H1 (cell line): ENCODE data around the gene SERPINB1. TPM values are rescaled to one million over a fixed set of nuclear protein-coding genes. Genes with fewer than 3 reads are reported as not detected.

Experiments
- CTCF ChIA-PET: fragments of 300-600 bp; sonication (Branson Sonifier 250); formaldehyde crosslinking; loops from one replicate; lab custom pipeline; 2021; ENCODE audit not compliant: partially characterized antibody; lab: Charles Lee
- POLR2A ChIA-PET: fragments of 300-600 bp; sonication (Branson Sonifier 250); formaldehyde crosslinking; loops from one replicate; lab custom pipeline; 2021; ENCODE audit warnings: inconsistent platforms; ENCODE audit not compliant: partially characterized antibody; lab: Charles Lee
- DNase-seq, 2 experiments: peaks; one replicate each; pipeline versions ENCODE4 v3.0.0 to v3.0.0-alpha.2; 2010 to 2022; ENCODE audit warnings: low spot score in 2 of 2, low read depth in 1 of 2, mixed read lengths in 1 of 2
- FAIRE-seq: peaks from 2 replicates; lab custom pipeline; 2011; peaks lifted over from hg19 to GRCh38; lab: Jason Lieb, UNC
- H2AFZ ChIP-seq: 2 replicates; pipeline ENCODE4 v1.8.1; 2012; ENCODE audit warnings: low read length, inconsistent platforms
- H2AK5ac ChIP-seq: 2 replicates; pipeline ENCODE4 v1.6.1; 2013; ENCODE audit warnings: low read depth, low read length
- H2BK120ac ChIP-seq: replicated peaks from 2 replicates; pipeline ENCODE3; 2013; ENCODE audit warnings: low read depth, low read length, inconsistent platforms
- H2BK12ac ChIP-seq: 2 replicates; pipeline ENCODE4 v1.6.1; 2013; ENCODE audit warnings: low read depth, low read length
- H2BK15ac ChIP-seq: 2 replicates; pipeline ENCODE4 v1.6.1; 2013; ENCODE audit warnings: low read length
- H2BK20ac ChIP-seq: 2 replicates; pipeline ENCODE4 v1.6.1; 2013; ENCODE audit warnings: low read length
- H2BK5ac ChIP-seq: 2 replicates; pipeline ENCODE4 v1.6.1; 2013; ENCODE audit warnings: low read depth, low read length
- H3K14ac ChIP-seq: 2 replicates; pipeline ENCODE4 v1.6.1; 2013; ENCODE audit warnings: inconsistent platforms; ENCODE audit not compliant: insufficient read length
- H3K18ac ChIP-seq: 2 replicates; pipeline ENCODE4 v1.6.1; 2013; ENCODE audit warnings: low read length; ENCODE audit errors: extremely low read depth
- H3K23ac ChIP-seq: 2 replicates; pipeline ENCODE4 v1.6.1; 2013; ENCODE audit warnings: inconsistent platforms; ENCODE audit not compliant: insufficient read length
- H3K23me2 ChIP-seq: 2 replicates; pipeline ENCODE4 v1.6.1; 2013; ENCODE audit warnings: low read depth, low read length
- H3K27ac ChIP-seq: 2 replicates; pipeline ENCODE4 v1.6.1; 2011; ENCODE audit warnings: low read depth, low read length, inconsistent platforms
- H3K27me3 ChIP-seq, 4 experiments: replicated peaks in 1 of 4; 1 replicate in 1 of 4; 2 replicates in 3 of 4; pipeline versions ENCODE4 v1.6.1 to v1.8.1; 2011 to 2013; ENCODE audit warnings: low read length in 3 of 4, mild to moderate bottlenecking in 3 of 4, inconsistent platforms in 2 of 4, mixed read lengths in 2 of 4, moderate library complexity in 1 of 4; ENCODE audit not compliant: control insufficient read depth in 3 of 4, insufficient read depth in 3 of 4; ENCODE audit errors: extremely low read depth in 1 of 4
- H3K36me3 ChIP-seq, 4 experiments: 2 replicates each; pipeline versions ENCODE4 v1.6.1 to v1.8.1; 2011 to 2013; ENCODE audit warnings: mild to moderate bottlenecking in 4 of 4, low read length in 3 of 4, moderate library complexity in 2 of 4, control low read depth in 1 of 4, inconsistent platforms in 1 of 4; ENCODE audit not compliant: insufficient read depth in 4 of 4, control insufficient read depth in 2 of 4
- H3K4ac ChIP-seq: replicated peaks from 2 replicates; pipeline ENCODE3; 2013; ENCODE audit warnings: low read length, low read depth, mixed read lengths, inconsistent platforms; ENCODE audit not compliant: insufficient read length
- H3K4me1 ChIP-seq, 4 experiments: replicated peaks in 1 of 4; 1 replicate in 1 of 4; 2 replicates in 3 of 4; pipeline versions ENCODE4 v1.6.1 to v1.8.1; 2011 to 2013; ENCODE audit warnings: low read length in 3 of 4, inconsistent platforms in 2 of 4, mixed read lengths in 1 of 4; ENCODE audit not compliant: insufficient read depth in 4 of 4, control insufficient read depth in 3 of 4
- H3K4me2 ChIP-seq, 2 experiments: 2 replicates each; pipeline versions ENCODE4 v1.6.1 to v1.8.1; 2011 to 2013; ENCODE audit warnings: low read depth in 2 of 2, low read length in 2 of 2, control low read depth in 1 of 2, inconsistent platforms in 1 of 2, mild to moderate bottlenecking in 1 of 2; ENCODE audit not compliant: insufficient read depth in 1 of 2
- H3K4me3 ChIP-seq, 4 experiments: fragments of 200-600, 300-600 bp in 1 of 4; sonication (generic), shearing (Covaris generic), sonication (Bioruptor Twin) in 1 of 4; 2 replicates each; pipeline versions ENCODE4 v1.5.1 to v1.8.1; 2011 to 2016; ENCODE audit warnings: low read length in 4 of 4, low read depth in 3 of 4, control low read depth in 2 of 4, inconsistent platforms in 2 of 4, mild to moderate bottlenecking in 2 of 4, mixed read lengths in 1 of 4, moderate library complexity in 1 of 4; ENCODE audit not compliant: insufficient read depth in 2 of 4; ENCODE audit errors: extremely low read depth in 1 of 4
- H3K56ac ChIP-seq: replicated peaks from 2 replicates; pipeline ENCODE3; 2013; ENCODE audit warnings: low read depth, mild to moderate bottlenecking, mixed read lengths, low read length, inconsistent platforms; ENCODE audit not compliant: insufficient read length
- H3K79me1 ChIP-seq: 2 replicates; pipeline ENCODE4 v1.6.1; 2013; ENCODE audit warnings: low read depth, low read length, control low read depth
- H3K79me2 ChIP-seq, 2 experiments: 2 replicates each; pipeline versions ENCODE4 v1.6.1 to v1.8.1; 2012 to 2013; ENCODE audit warnings: low read length in 2 of 2, mild to moderate bottlenecking in 2 of 2, inconsistent platforms in 1 of 2; ENCODE audit not compliant: insufficient read depth in 2 of 2, control insufficient read depth in 1 of 2
- H3K9ac ChIP-seq, 4 experiments: replicated peaks in 1 of 4; 1 replicate in 1 of 4; 2 replicates in 3 of 4; pipeline versions ENCODE4 v1.6.1 to v1.8.1; 2011 to 2013; ENCODE audit warnings: low read depth in 3 of 4, low read length in 3 of 4, control low read depth in 2 of 4, mild to moderate bottlenecking in 2 of 4, moderate library complexity in 2 of 4, inconsistent platforms in 1 of 4; ENCODE audit errors: extremely low read depth in 1 of 4
- H3K9me3 ChIP-seq, 2 experiments: 2 replicates each; pipeline versions ENCODE4 v1.6.1 to v1.8.1; 2012 to 2013; ENCODE audit warnings: mild to moderate bottlenecking in 2 of 2, moderate library complexity in 2 of 2, control low read depth in 1 of 2, inconsistent platforms in 1 of 2, low read depth in 1 of 2, low read length in 1 of 2, mixed read lengths in 1 of 2; ENCODE audit not compliant: insufficient read depth in 2 of 2
- H4K20me1 ChIP-seq, 2 experiments: replicated peaks in 1 of 2; 2 replicates each; pipeline versions ENCODE3 to v1.8.1; 2011 to 2013; ENCODE audit warnings: inconsistent platforms in 2 of 2, low read length in 2 of 2, mild to moderate bottlenecking in 1 of 2; ENCODE audit not compliant: insufficient read depth in 2 of 2, control insufficient read depth in 1 of 2
- H4K5ac ChIP-seq: 2 replicates; pipeline ENCODE4 v1.6.1; 2013; ENCODE audit warnings: low read length, low read depth, mixed read lengths, inconsistent platforms; ENCODE audit not compliant: insufficient read length
- H4K8ac ChIP-seq: 2 replicates; pipeline ENCODE4 v1.8.0; 2013; ENCODE audit warnings: mild to moderate bottlenecking, moderate library complexity, low read length, inconsistent platforms; ENCODE audit not compliant: insufficient read depth; ENCODE audit errors: extremely low read depth
- H4K91ac ChIP-seq: replicated peaks from 2 replicates; pipeline ENCODE3; 2013; ENCODE audit warnings: low read length, mixed read lengths, inconsistent platforms; ENCODE audit not compliant: insufficient read length
- CEBPB ChIP-seq: IDR thresholded peaks from 2 replicates; pipeline ENCODE4 v1.6.1; 2012; ENCODE audit warnings: low read depth, low read length
- SP4 ChIP-seq: IDR thresholded peaks from 2 replicates; pipeline ENCODE4 v1.6.1; 2012; ENCODE audit warnings: low read length, inconsistent platforms
- WGBS, 2 experiments: shearing (Covaris generic) in 1 of 2; methylation state at CpG; one replicate each; pipeline versions ENCODE4 v1.1.6 to v1.1.7; 2013 to 2015; ENCODE audit warnings: low lambda C conversion rate in 2 of 2, mixed read lengths in 2 of 2, inconsistent platforms in 1 of 2, low coverage in 1 of 2, missing lambda C conversion rate in 1 of 2; ENCODE audit not compliant: insufficient replicate concordance in 2 of 2, insufficient coverage in 1 of 2, insufficient read length in 1 of 2; ENCODE audit errors: extremely low coverage in 1 of 2, missing lambda C conversion rate in 1 of 2; 5-methylcytosine and 5-hydroxymethylcytosine counted together
- polyA plus RNA-seq, 7 experiments: library from polyadenylated mRNA; depleted of rRNA in 3 of 7; stranded (reverse) in 5 of 7; unstranded in 2 of 7; fragments of >200 nt in 5 of 7; fragments of 200-250 nt in 2 of 7; gene quantifications; 1 replicate in 5 of 7; 2 replicates in 1 of 7; 4 replicates in 1 of 7; pipeline versions ENCODE4 v1.2.1 to v1.2.3, GENCODE V29; 2011 to 2013; ENCODE audit warnings: missing spikeins in 2 of 7, mixed read lengths in 2 of 7
- total RNA-seq: library from RNA; stranded (reverse); fragmentation: NEBNext Ultra II Directional; extraction: Animal tissue kit (Norgen Biotek cat#: 25700); gene quantifications from 2 replicates; pipeline ENCODE4 v1.2.1, GENCODE V29; 2021

The SERPINB1 gene
- total and polyA plus RNA-seq, 2 of the 8 experiments (the other 6 are each of a cell fraction or from before 2014, with no cell fraction given): 8.1 to 17.3 TPM

DNA sequence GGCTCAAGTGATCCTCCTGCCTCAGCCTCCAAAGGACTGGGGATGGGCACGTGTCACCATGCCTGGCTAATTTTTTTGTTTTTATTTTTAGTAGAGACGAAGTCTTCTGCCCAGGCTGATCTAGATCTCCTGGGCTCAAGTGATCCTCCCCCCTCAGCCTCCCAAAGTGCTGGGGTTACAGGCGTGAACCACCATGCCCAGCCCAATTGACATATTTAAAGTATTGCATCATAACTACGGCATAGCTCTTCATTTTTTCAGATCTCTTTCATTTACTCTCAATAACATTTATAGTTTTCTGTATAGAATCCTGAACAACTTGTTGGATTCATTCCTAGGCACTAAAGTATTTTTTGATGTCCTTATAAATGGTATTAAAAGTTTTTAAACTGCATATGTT is 13.0 kb downstream of the SERPINB1 start:
- no peak overlapping the region for H3K27ac ChIP-seq
- H3K4ac ChIP-seq: no peak overlapping the region
- no peak overlapping the region for H2BK5ac ChIP-seq
- H3K14ac ChIP-seq: no peak overlapping the region
- POLR2A ChIA-PET: interaction anchor here (0.6 to 1.7 kb wide), 3 partner anchors 11 to 21 kb away, joined by 4 to 5 read pairs (median 4); no protein-coding TSS in a partner anchor
- no peak overlapping the region for H3K4me2 ChIP-seq
- H3K36me3 ChIP-seq: no peaks in the 10 kb centered on the region; a peak in 1 of 8 replicates
- no peak overlapping the region for H4K8ac ChIP-seq
- no peak overlapping the region for H4K91ac ChIP-seq
- no peak overlapping the region for H4K5ac ChIP-seq
- CTCF ChIA-PET: interaction anchor here (0.6 to 1.2 kb wide), 3 partner anchors 11 to 721 kb away, joined by 3 read pairs; no protein-coding TSS in a partner anchor
- no peak overlapping the region for H2BK20ac ChIP-seq
- no peak overlapping the region for H2BK12ac ChIP-seq
- H3K23ac ChIP-seq: no peak overlapping the region
- no peaks in the 10 kb centered on the region for H3K23me2 ChIP-seq
- no peak overlapping the region for H2AFZ ChIP-seq
- H3K56ac ChIP-seq: no peak overlapping the region
- no peak overlapping the region for H3K4me3 ChIP-seq
- no peak overlapping the region for H2AK5ac ChIP-seq
- no peak overlapping the region for H2BK15ac ChIP-seq
- H3K4me1 ChIP-seq: no peaks in the 10 kb centered on the region
- FAIRE-seq (no peak), DNase-seq (no peak)
- H4K20me1 ChIP-seq: no peaks in the 10 kb centered on the region
- no peaks in the 10 kb centered on the region for H3K79me2 ChIP-seq
- no peaks in the 10 kb centered on the region for H3K9me3 ChIP-seq
- no peak overlapping the region for H2BK120ac ChIP-seq
- H3K79me1 ChIP-seq: no peaks in the 10 kb centered on the region
- no peak overlapping the region for H3K18ac ChIP-seq
- TF ChIP-seq CEBPB: peak; percentile 64
- no peak for TF ChIP-seq SP4
- H3K9ac ChIP-seq: no peak overlapping the region
- H3K27me3 ChIP-seq: no peaks in the 10 kb centered on the region
- whole genome bisulfite sequencing, 2 experiments: 88% methylated on average over 4 of the region's 4 CpGs; no CpG with 5 or more reads in 1 of the 2 experiments
